GM23338 (cell line): ENCODE results near the gene CATSPERE. TPM values are rescaled to one million over a fixed set of nuclear protein-coding genes. Genes with fewer than 3 reads are reported as not detected.
A peak's percentile ranks its signal among the peaks of the same experiment; 100 is the strongest.

Experiments
- ATAC-seq: fragments of 200-7000 bp; cut with Tn5 transposase; 3 replicates; pipeline ENCODE4 v1.9.1; 2020
- DNase-seq: peaks from one replicate; pipeline ENCODE4 v3.0.0-alpha.2; 2015; ENCODE audit warnings: low spot score
- H2AFZ ChIP-seq: fragments of 200-600 bp; sonication (generic); 2 replicates; pipeline ENCODE4 v1.8.0; 2016; ENCODE audit warnings: antibody characterized with exemption, mild to moderate bottlenecking, moderate library complexity
- H3F3A ChIP-seq: fragments of 200-600 bp; sonication (generic); replicated peaks from 2 replicates; pipeline ENCODE4 v1.8.0; 2017; ENCODE audit warnings: antibody characterized with exemption, mixed run types, low read depth
- H3K27ac ChIP-seq: fragments of 200-600 bp; sonication (generic); 2 replicates; pipeline ENCODE4 v1.6.1; 2016; ENCODE audit warnings: low read depth
- H3K27me3 ChIP-seq: fragments of 200-600 bp; sonication (generic); 2 replicates; pipeline ENCODE4 v1.8.0; 2016; ENCODE audit warnings: mild to moderate bottlenecking, mixed run types, moderate library complexity; ENCODE audit not compliant: insufficient read depth
- H3K36me3 ChIP-seq: fragments of 200-600 bp; sonication (generic); 2 replicates; pipeline ENCODE4 v1.8.0; 2016; ENCODE audit warnings: mild to moderate bottlenecking; ENCODE audit not compliant: insufficient read depth
- H3K4me1 ChIP-seq: fragments of 200-600 bp; sonication (generic); 2 replicates; pipeline ENCODE4 v1.8.0; 2016; ENCODE audit warnings: mild to moderate bottlenecking, moderate library complexity; ENCODE audit not compliant: insufficient read depth
- H3K4me2 ChIP-seq: fragments of 200-600 bp; sonication (generic); 2 replicates; pipeline ENCODE4 v1.7.1; 2017; ENCODE audit warnings: mixed run types
- H3K4me3 ChIP-seq: fragments of 200-600 bp; sonication (generic); 2 replicates; pipeline ENCODE4 v1.6.1; 2016; ENCODE audit warnings: mixed run types
- H3K79me2 ChIP-seq: fragments of 200-600 bp; sonication (generic); replicated peaks from 2 replicates; pipeline ENCODE4 v1.8.0; 2017; ENCODE audit warnings: mild to moderate bottlenecking; ENCODE audit not compliant: insufficient read depth
- H3K9me2 ChIP-seq: fragments of 200-600 bp; sonication (generic); 2 replicates; pipeline ENCODE4 v1.8.0; 2017; ENCODE audit not compliant: insufficient read depth
- H4K20me1 ChIP-seq: fragments of 200-600 bp; sonication (generic); replicated peaks from 2 replicates; pipeline ENCODE4 v1.8.0; 2017; ENCODE audit warnings: mild to moderate bottlenecking; ENCODE audit not compliant: insufficient read depth
- H3K27ac Mint-ChIP-seq: 2 replicates; pipeline ENCODE4 v1.8.0; 2020; ENCODE audit warnings: inconsistent platforms, mild to moderate bottlenecking, moderate library complexity, mixed read lengths
- H3K27me3 Mint-ChIP-seq: 3 replicates; pipeline ENCODE4 v1.8.0; 2022; ENCODE audit warnings: low read depth, mild to moderate bottlenecking, moderate library complexity, mixed read lengths, inconsistent platforms; ENCODE audit not compliant: insufficient read depth, poor library complexity
- H3K36me3 Mint-ChIP-seq: 3 replicates; pipeline ENCODE4 v1.8.0; 2021; ENCODE audit warnings: low read depth, mild to moderate bottlenecking, inconsistent platforms, moderate library complexity, mixed read lengths
- H3K4me1 Mint-ChIP-seq: 3 replicates; pipeline ENCODE4 v1.8.0; 2020; ENCODE audit warnings: mild to moderate bottlenecking, inconsistent platforms, mixed read lengths
- H3K4me3 Mint-ChIP-seq: 3 replicates; pipeline ENCODE4 v1.8.0; 2021; ENCODE audit warnings: moderate library complexity, mild to moderate bottlenecking, inconsistent platforms, mixed read lengths
- H3K9me3 Mint-ChIP-seq: 3 replicates; pipeline ENCODE4 v1.8.0; 2020; ENCODE audit warnings: moderate library complexity, mild to moderate bottlenecking, inconsistent platforms, mixed read lengths
- CREB1 ChIP-seq: fragments of 250-450 bp; sonication (Bioruptor Pico); IDR thresholded peaks from 2 replicates; pipeline ENCODE4 v1.5.0; 2020; ENCODE audit warnings: low read depth, mild to moderate bottlenecking, moderate library complexity
- CTCF ChIP-seq, 2 experiments: fragments of 200-600 bp in 1 of 2; sonication (generic) in 1 of 2; conservative IDR thresholded peaks; 2 replicates each; pipeline versions ENCODE4 v1.5.1 to v1.6.1; 2016 to 2017; ENCODE audit warnings: antibody characterized with exemption in 2 of 2, low read depth in 2 of 2, mild to moderate bottlenecking in 2 of 2, moderate library complexity in 1 of 2
- EZH2 ChIP-seq: fragments of 200-600 bp; sonication (generic); IDR thresholded peaks from one replicate; pipeline ENCODE4 v1.8.0; 2017; ENCODE audit warnings: antibody characterized with exemption, mild to moderate bottlenecking, low read depth; ENCODE audit not compliant: unreplicated experiment
- EZH2phosphoT487 ChIP-seq: fragments of 200-600 bp; sonication (generic); IDR thresholded peaks from one replicate; pipeline ENCODE4 v1.8.1; 2018; ENCODE audit warnings: antibody characterized with exemption; ENCODE audit not compliant: unreplicated experiment
- JUNB ChIP-seq: IDR thresholded peaks from one replicate; pipeline ENCODE4 v1.6.1; 2016; ENCODE audit warnings: antibody characterized with exemption; ENCODE audit not compliant: unreplicated experiment
- NANOG ChIP-seq: IDR thresholded peaks from 2 replicates; pipeline ENCODE4 v1.6.1; 2016; ENCODE audit warnings: antibody characterized with exemption, borderline replicate concordance
- POLR2AphosphoS5 ChIP-seq: IDR thresholded peaks from 2 replicates; pipeline ENCODE4 v1.6.1; 2016; ENCODE audit warnings: antibody characterized with exemption, low read depth
- STAT1 ChIP-seq: IDR thresholded peaks from one replicate; pipeline ENCODE4 v1.6.1; 2016; ENCODE audit warnings: antibody characterized with exemption; ENCODE audit not compliant: unreplicated experiment
- ZNF114 ChIP-seq: fragments of 250-450 bp; sonication (Bioruptor Pico); IDR thresholded peaks from 2 replicates; pipeline ENCODE4 v1.5.0; 2020; ENCODE audit warnings: mild to moderate bottlenecking, moderate library complexity
- ZNF331 ChIP-seq: fragments of 250-450 bp; sonication (Bioruptor Pico); IDR thresholded peaks from 2 replicates; pipeline ENCODE4 v1.5.0; 2020; ENCODE audit warnings: low read depth, mild to moderate bottlenecking, moderate library complexity
- ZNF462 ChIP-seq: fragments of 250-450 bp; sonication (Bioruptor Pico); IDR thresholded peaks from 2 replicates; pipeline ENCODE4 v1.5.0; 2020; ENCODE audit warnings: mild to moderate bottlenecking, moderate library complexity
- polyA plus RNA-seq: library from polyadenylated mRNA; unstranded; fragments of >200 nt; fragmentation: Nextera tagmentation; extraction: Ambion mirVana; gene quantifications from 2 replicates; pipeline ENCODE4 v1.2.1, GENCODE V29; 2016
- total RNA-seq: library from RNA; depleted of rRNA; stranded (reverse); fragments of >200 nt; shearing (Covaris generic); gene quantifications from 2 replicates; pipeline ENCODE4 v1.2.3, GENCODE V29; 2014

CATSPERE gene
- total and polyA plus RNA-seq, 2 experiments from 2014 or later, result 0.70 TPM; not detected in 1

GRCh38 chr1:244447024-244447423 lies 14.0 kb upstream of the CATSPERE start:
- peak overlapping the region; percentile 29 for H3K27ac Mint-ChIP-seq
- H3F3A ChIP-seq, result no peaks in the 10 kb centered on the region
- no peak for DNase-seq
- H3K27me3 Mint-ChIP-seq, result peaks cover 2% of the 10 kb centered on the region
- peaks cover 64% of the 10 kb centered on the region for H3K4me1 ChIP-seq
- H3K36me3 Mint-ChIP-seq, result peaks cover 14% of the 10 kb centered on the region
- TF ChIP-seq JUNB (no peak), CTCF (conservative IDR thresholded peaks at IDR 0.05; ENCODE audit: low read depth in 2 of 2) (no peak)
- H3K9me2 ChIP-seq, result no peaks in the 10 kb centered on the region
- ATAC-seq, result no peak
- H2AFZ ChIP-seq, result no peak overlapping the region
- no peaks in the 10 kb centered on the region for H3K9me3 Mint-ChIP-seq
- H4K20me1 ChIP-seq, result 0 out of 2 replicates have a peak, but pooled peaks cover 5% of the 10 kb centered on the region
- no peaks in the 10 kb centered on the region; the same call in 1 of the 2 replicates for H3K36me3 ChIP-seq
- H3K4me3 Mint-ChIP-seq, result peak overlapping the region; percentile 23
- peaks cover 90% of the 10 kb centered on the region for H3K79me2 ChIP-seq
- H3K4me2 ChIP-seq, result peak overlapping the region; percentile 88
- peak overlapping the region; percentile 33 for H3K27ac ChIP-seq
- peak overlapping the region; percentile 77; the same call in 1 of the 2 replicates for H3K4me3 ChIP-seq
- peaks cover 57% of the 10 kb centered on the region for H3K4me1 Mint-ChIP-seq
- no peaks in the 10 kb centered on the region for H3K27me3 ChIP-seq

- H3F3A ChIP-seq, result no peaks in the 10 kb centered on the region
- peaks cover 64% of the 10 kb centered on the region for H3K4me1 ChIP-seq
- H2AFZ ChIP-seq, result no peak overlapping the region
- H3K36me3 ChIP-seq, result no peaks in the 10 kb centered on the region; the same call in 1 of the 2 replicates
- H3K27me3 ChIP-seq, result no peaks in the 10 kb centered on the region
- peak overlapping the region; percentile 88 for H3K4me2 ChIP-seq
- no peaks in the 10 kb centered on the region for H3K9me2 ChIP-seq
- DNase-seq, result peak; percentile 40
- ATAC-seq, result no peak
- H3K36me3 Mint-ChIP-seq, result peaks cover 14% of the 10 kb centered on the region
- peak overlapping the region; percentile 23 for H3K4me3 Mint-ChIP-seq
- 0 out of 2 replicates have a peak, but pooled peaks cover 5% of the 10 kb centered on the region for H4K20me1 ChIP-seq
- H3K27me3 Mint-ChIP-seq, result peaks cover 2% of the 10 kb centered on the region
- H3K4me3 ChIP-seq, result peak overlapping the region; percentile 77
- no peaks in the 10 kb centered on the region for H3K9me3 Mint-ChIP-seq
- H3K79me2 ChIP-seq, result peaks cover 85% of the 10 kb centered on the region
- peak overlapping the region; percentile 33 for H3K27ac ChIP-seq
- peak overlapping the region; percentile 29 for H3K27ac Mint-ChIP-seq
- peaks cover 60% of the 10 kb centered on the region for H3K4me1 Mint-ChIP-seq
- TF ChIP-seq EZH2phosphoT487, result no peak
- no peak for TF ChIP-seq JUNB
- no peak for TF ChIP-seq CREB1
- no peak for TF ChIP-seq ZNF114 (CRISPR knock-in tag)
- TF ChIP-seq CTCF (conservative IDR thresholded peaks at IDR 0.05; ENCODE audit: low read depth in 2 of 2), result no peak
- no peak for TF ChIP-seq NANOG
- TF ChIP-seq EZH2, result no peak
- no peak for TF ChIP-seq ZNF331
- no peak for TF ChIP-seq STAT1
- no peak for TF ChIP-seq POLR2AphosphoS5
- TF ChIP-seq ZNF462 (CRISPR knock-in tag), result no peak
Measured at GRCh38 chr1:244447552-244447951, 13.5 kb upstream of the CATSPERE start.
